Measurements from ENCODE around the gene SORCS2.

- TF ChIP-seq SIN3A (IDR thresholded peaks at IDR 0.05; ENCODE audit: borderline replicate concordance, insufficient read depth, low read depth, low read length) = no peak
- no peak for TF ChIP-seq CTCF (IDR thresholded peaks at IDR 0.05)
- no peak for TF ChIP-seq POLR2AphosphoS5 (IDR thresholded peaks at IDR 0.05; ENCODE audit: low read depth, low read length)
Observed at GRCh38 chr4:7627251-7628250, 435.2 kb downstream of the SORCS2 start.

Measured in Panc1 (cell line).